ENCODE measurements around the gene LY6G5B. TPM values are rescaled to one million over a fixed set of nuclear protein-coding genes. Genes with fewer than 3 reads are reported as not detected.

Gene LY6G5B
- total and polyA plus RNA-seq, 7 donors: 0.60 to 10.0 (median 6.5) TPM; not detected in 1

DNA sequence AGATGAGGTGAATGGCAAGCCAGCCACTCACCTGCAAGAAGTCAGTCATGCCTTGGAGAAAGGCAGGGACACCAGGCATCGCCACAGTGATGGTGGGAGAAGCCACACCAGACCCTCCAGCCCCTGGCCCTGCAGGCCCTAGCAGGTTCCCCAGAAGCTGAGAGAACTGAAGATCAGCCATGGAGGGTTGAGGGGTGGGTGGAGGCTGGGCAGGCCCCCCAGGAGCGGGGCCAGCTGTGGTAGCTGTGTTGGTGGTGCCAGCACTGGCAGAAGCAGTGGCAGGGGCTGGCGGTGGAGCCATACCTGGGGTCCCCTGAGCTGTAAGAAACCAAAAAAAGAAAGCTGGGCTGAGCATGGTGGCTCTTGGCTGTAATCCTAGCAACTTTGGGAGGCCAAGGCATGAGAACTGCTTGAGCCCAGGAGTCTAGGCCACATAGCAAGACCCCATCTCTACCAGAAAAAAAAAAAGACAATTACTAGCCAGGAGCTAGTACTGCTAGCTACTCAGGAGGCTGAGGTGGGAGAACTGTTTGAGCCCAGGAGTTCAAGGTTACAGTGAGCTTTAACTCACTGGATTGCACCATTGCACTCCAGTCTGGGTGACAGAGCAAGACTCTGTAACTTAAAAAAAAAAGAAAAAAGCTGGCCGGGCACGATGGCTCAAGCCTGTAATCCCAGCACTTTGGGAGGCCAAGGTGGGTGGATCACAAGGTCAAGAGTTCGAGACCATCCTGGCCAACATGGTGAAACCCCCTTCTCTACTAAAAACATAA lies 26.8 kb upstream of the LY6G5B start:
- WGBS, 2 donors: 89 to 93% methylated on average over 6 of the region's 6 CpGs
- peaks cover 69 to 96% (median 83%) of the 10 kb centered on the region in 4 donors for H3K36me3 ChIP-seq
- no peaks in the 10 kb centered on the region for H3K4me1 ChIP-seq
- no peak overlapping the region for H3K4me3 ChIP-seq
- no peaks in the 10 kb centered on the region for H3K27me3 ChIP-seq
- TF ChIP-seq, protein P1, sequence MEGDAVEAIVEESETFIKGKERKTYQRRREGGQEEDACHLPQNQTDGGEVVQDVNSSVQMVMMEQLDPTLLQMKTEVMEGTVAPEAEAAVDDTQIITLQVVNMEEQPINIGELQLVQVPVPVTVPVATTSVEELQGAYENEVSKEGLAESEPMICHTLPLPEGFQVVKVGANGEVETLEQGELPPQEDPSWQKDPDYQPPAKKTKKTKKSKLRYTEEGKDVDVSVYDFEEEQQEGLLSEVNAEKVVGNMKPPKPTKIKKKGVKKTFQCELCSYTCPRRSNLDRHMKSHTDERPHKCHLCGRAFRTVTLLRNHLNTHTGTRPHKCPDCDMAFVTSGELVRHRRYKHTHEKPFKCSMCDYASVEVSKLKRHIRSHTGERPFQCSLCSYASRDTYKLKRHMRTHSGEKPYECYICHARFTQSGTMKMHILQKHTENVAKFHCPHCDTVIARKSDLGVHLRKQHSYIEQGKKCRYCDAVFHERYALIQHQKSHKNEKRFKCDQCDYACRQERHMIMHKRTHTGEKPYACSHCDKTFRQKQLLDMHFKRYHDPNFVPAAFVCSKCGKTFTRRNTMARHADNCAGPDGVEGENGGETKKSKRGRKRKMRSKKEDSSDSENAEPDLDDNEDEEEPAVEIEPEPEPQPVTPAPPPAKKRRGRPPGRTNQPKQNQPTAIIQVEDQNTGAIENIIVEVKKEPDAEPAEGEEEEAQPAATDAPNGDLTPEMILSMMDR (IDR thresholded peaks at IDR 0.05): no peak
- TF ChIP-seq EP300 (IDR thresholded peaks at IDR 0.05) (no peak), POLR2A (IDR thresholded peaks at IDR 0.05) (no peak), POLR2AphosphoS5 (IDR thresholded peaks at IDR 0.05) (no peak)
- H3K9me3 ChIP-seq: no peaks in the 10 kb centered on the region
- intact Hi-C loops (cut with DNase I): no loop called here
- DNase-seq: no peak
- no peak overlapping the region for H3K27ac ChIP-seq

DNA sequence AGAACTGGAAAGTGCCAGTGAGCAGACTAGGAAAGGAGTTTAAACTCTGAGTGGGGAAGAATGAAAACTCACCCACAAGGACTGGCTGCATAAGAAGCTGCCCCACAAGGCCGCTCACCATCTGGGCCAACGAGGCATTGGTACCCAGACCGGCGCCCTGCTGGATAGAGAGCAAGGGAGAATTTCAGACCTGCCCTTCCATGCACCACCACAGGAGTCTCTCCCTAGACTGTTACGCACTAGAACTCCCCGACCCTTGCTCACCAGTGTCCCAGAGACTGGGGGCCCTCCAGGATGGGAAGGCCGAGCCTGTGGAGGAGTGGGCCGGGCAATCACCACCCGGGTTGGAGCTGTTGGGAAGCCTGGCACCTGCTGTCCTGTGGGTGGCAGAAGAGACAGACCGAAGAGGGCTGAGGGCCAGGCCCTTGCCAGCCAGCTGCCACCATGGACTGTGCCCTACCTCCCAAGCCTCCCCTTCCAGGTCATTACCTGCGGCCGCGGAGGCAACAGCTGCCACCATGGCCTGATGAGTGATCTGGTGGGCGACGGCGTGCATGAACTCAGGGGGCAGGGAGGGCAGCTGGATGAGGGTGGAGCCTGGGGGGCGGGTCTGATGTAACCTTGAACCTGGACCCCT lies 25.8 kb upstream of the LY6G5B start:
- intact Hi-C loops (cut with DNase I): no loop called here
- TF ChIP-seq POLR2A (IDR thresholded peaks at IDR 0.05) (no peak), POLR2AphosphoS5 (IDR thresholded peaks at IDR 0.05) (no peak), EP300 (IDR thresholded peaks at IDR 0.05) (no peak)
- TF ChIP-seq, protein P1 (IDR thresholded peaks at IDR 0.05): no peak
- Histone ChIP-seq H3K4me3 (no peak overlapping the region), H3K9me3 (no peaks in the 10 kb centered on the region), H3K4me1 (no peaks in the 10 kb centered on the region), H3K27ac (no peak overlapping the region), H3K36me3 (peaks cover 77 to 98% (median 87%) of the 10 kb centered on the region in 4 donors), H3K27me3 (no peaks in the 10 kb centered on the region)
- DNase-seq: no peak
- 91 to 92% methylated on average over 17 of the region's 17 CpGs for WGBS, 2 donors

DNA sequence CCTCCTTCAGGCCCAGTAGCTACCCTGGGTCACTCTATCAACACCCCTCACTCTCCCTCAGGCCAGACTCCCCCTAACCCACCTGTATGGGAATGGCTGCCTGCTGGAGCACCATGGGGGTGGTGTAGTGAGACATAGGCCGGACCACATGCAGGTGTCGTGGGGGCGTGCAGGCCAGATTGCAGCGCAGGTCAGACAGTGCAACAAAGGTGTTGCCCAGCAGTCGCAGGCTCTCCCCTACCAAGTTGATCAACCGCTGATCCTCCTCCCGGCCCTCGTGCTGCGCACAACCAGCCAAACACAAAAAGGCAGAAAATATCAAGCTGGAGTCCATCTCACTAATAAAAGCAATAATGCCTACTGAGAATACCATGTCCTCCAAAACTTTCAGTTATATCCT lies 24.5 kb upstream of the LY6G5B start:
- Histone ChIP-seq H3K4me1 (peaks cover 0 to 4% (median 0%) of the 10 kb centered on the region in 4 donors), H3K9me3 (no peaks in the 10 kb centered on the region), H3K36me3 (peaks cover 76 to 94% (median 81%) of the 10 kb centered on the region in 4 donors), H3K4me3 (no peak overlapping the region), H3K27ac (no peak overlapping the region), H3K27me3 (no peaks in the 10 kb centered on the region)
- intact Hi-C loops (cut with DNase I): no loop called here
- TF ChIP-seq POLR2AphosphoS5 (IDR thresholded peaks at IDR 0.05) (no peak), EP300 (IDR thresholded peaks at IDR 0.05) (no peak), POLR2A (IDR thresholded peaks at IDR 0.05) (no peak)
- TF ChIP-seq, protein P1 (IDR thresholded peaks at IDR 0.05): no peak
- 96 to 97% methylated on average over 9 of the region's 9 CpGs for WGBS, 2 donors
- DNase-seq: no peak

DNA sequence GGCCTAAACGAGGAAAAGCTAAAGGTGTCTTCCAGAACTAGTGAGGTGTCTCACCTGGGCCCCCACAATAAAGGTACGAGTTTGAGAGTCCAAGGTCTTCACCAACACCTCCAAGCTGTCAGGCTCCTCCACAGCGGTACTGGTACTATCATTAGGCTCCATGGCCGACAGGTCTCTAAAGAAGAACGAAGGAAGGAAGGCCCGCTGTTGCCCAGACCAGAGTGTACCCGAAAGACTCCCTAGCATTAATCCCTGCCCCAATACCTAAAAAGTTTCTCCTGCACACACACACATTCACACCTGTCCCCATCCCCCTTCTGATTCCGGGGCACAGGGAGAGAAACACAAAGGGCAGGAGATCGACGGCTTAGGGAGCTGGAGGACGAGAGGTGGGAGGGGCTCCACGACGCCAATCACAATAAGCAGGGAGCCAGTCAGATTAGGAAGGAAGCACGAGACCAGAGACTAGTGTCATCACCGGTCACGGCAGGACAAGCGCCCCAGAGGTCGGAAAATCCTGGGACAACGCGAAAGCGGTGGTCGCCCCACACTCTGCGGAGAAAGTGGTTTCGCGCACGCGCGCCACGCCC lies 18.1 kb upstream of the LY6G5B start:
- Histone ChIP-seq H3K27me3 (no peaks in the 10 kb centered on the region), H3K4me3 (peak overlapping the region; percentile 67 to 83 (median 78)), H3K27ac (peak overlapping the region; percentile 96 to 99 (median 98)), H3K36me3 (peaks cover 25 to 40% (median 27%) of the 10 kb centered on the region in 4 donors), H3K9me3 (no peaks in the 10 kb centered on the region), H3K4me1 (peaks cover 0 to 26% (median 18%) of the 10 kb centered on the region in 4 donors)
- WGBS, 2 donors: 1 to 3% methylated on average over 29 of the region's 29 CpGs
- TF ChIP-seq, protein P1 (IDR thresholded peaks at IDR 0.05): no peak
- TF ChIP-seq POLR2A (IDR thresholded peaks at IDR 0.05) (peak in 1 of 2 donors; percentile 9), POLR2AphosphoS5 (IDR thresholded peaks at IDR 0.05) (peak in 3 of 4 donors; percentile 0 to 64 (median 31)), EP300 (IDR thresholded peaks at IDR 0.05) (no peak)
- intact Hi-C loops (cut with DNase I): loop anchor here (2.0 to 5.0 kb wide), 3 partner anchors 31 to 546 kb away; partner anchors contain the start of genes ATP6V1G2, NFKBIL1 and PRRC2A
- DNase-seq: peak; percentile 91

Data from sigmoid colon (tissue), 7 donors.